Osteoblast (primary cell): ENCODE results near the gene AKAP6. TPM values are rescaled to one million over a fixed set of nuclear protein-coding genes. Genes with fewer than 3 reads are reported as not detected.

Experiments used
- DNase-seq: peaks from one replicate; pipeline ENCODE4 v3.0.0; 2011; ENCODE audit warnings: low spot score, mixed read lengths; ENCODE audit not compliant: insufficient read length; ENCODE audit errors: missing footprints
- H2AFZ ChIP-seq: 2 replicates; pipeline ENCODE4 v1.6.0; 2011; ENCODE audit warnings: mild to moderate bottlenecking, low read length
- H3K27ac ChIP-seq: 2 replicates; pipeline ENCODE4 v1.5.1; 2011; ENCODE audit warnings: mild to moderate bottlenecking, low read depth, low read length, moderate library complexity
- H3K27me3 ChIP-seq: 2 replicates; pipeline ENCODE4 v1.6.0; 2012; ENCODE audit warnings: mild to moderate bottlenecking, control low read depth, inconsistent platforms, low read length, moderate library complexity; ENCODE audit not compliant: insufficient read depth
- H3K36me3 ChIP-seq: 2 replicates; pipeline ENCODE4 v1.5.1; 2011; ENCODE audit warnings: mild to moderate bottlenecking, low read length, control low read depth, moderate library complexity; ENCODE audit not compliant: insufficient read depth
- H3K4me1 ChIP-seq: 2 replicates; pipeline ENCODE4 v1.5.1; 2011; ENCODE audit warnings: mild to moderate bottlenecking, low read length, control low read depth, moderate library complexity; ENCODE audit not compliant: insufficient read depth
- H3K4me2 ChIP-seq: 2 replicates; pipeline ENCODE4 v1.6.0; 2011; ENCODE audit warnings: mild to moderate bottlenecking, low read length; ENCODE audit not compliant: insufficient read depth
- H3K4me3 ChIP-seq: fragments of 200-600 bp; sonication (generic); 3 replicates; pipeline ENCODE4 v1.5.1; 2012; ENCODE audit warnings: mild to moderate bottlenecking, low read length, inconsistent platforms; ENCODE audit not compliant: insufficient read depth
- H3K79me2 ChIP-seq: 2 replicates; pipeline ENCODE4 v1.6.0; 2012; ENCODE audit warnings: mild to moderate bottlenecking, low read length, control low read depth, inconsistent platforms; ENCODE audit not compliant: insufficient read depth
- H3K9me3 ChIP-seq: 2 replicates; pipeline ENCODE4 v1.5.1; 2011; ENCODE audit warnings: low read depth, low read length, control low read depth
- H4K20me1 ChIP-seq: 2 replicates; pipeline ENCODE4 v1.6.0; 2012; ENCODE audit warnings: mild to moderate bottlenecking, low read length, control low read depth; ENCODE audit not compliant: insufficient read depth
- CTCF ChIP-seq: IDR thresholded peaks from 2 replicates; pipeline ENCODE4 v1.5.1; 2011; ENCODE audit warnings: mild to moderate bottlenecking, low read depth, low read length, moderate library complexity; ENCODE audit errors: extremely low read depth
- total RNA-seq: library from RNA; depleted of rRNA; stranded (reverse); fragments of >200 nt; gene quantifications from 2 replicates; pipeline ENCODE4 v1.2.3, GENCODE V29; 2012

The AKAP6 gene
- total RNA-seq, 1 donor = 2.2 TPM

- Histone ChIP-seq H2AFZ (no peak overlapping the region), H3K27ac (no peak overlapping the region), H3K4me3 (no peak overlapping the region), H3K9me3 (no peaks in the 10 kb centered on the region), H3K36me3 (no peaks in the 10 kb centered on the region), H4K20me1 (no peaks in the 10 kb centered on the region), H3K27me3 (no peaks in the 10 kb centered on the region), H3K4me1 (peaks cover 12% of the 10 kb centered on the region), H3K4me2 (no peak overlapping the region), H3K79me2 (no peaks in the 10 kb centered on the region)
- no peak for DNase-seq
- TF ChIP-seq CTCF = peak; percentile 86
Observed at GRCh38 chr14:32588448-32589320, 259.6 kb downstream of the AKAP6 start.

- Histone ChIP-seq H3K4me3 (no peak overlapping the region), H3K36me3 (no peaks in the 10 kb centered on the region), H4K20me1 (no peaks in the 10 kb centered on the region), H3K4me1 (peaks cover 27% of the 10 kb centered on the region), H3K27ac (no peak overlapping the region), H3K79me2 (no peaks in the 10 kb centered on the region), H3K27me3 (no peaks in the 10 kb centered on the region), H2AFZ (no peak overlapping the region), H3K4me2 (no peak overlapping the region), H3K9me3 (no peaks in the 10 kb centered on the region)
- TF ChIP-seq CTCF = no peak
- no peak for DNase-seq
Observed at GRCh38 chr14:32590157-32590556, 261.1 kb downstream of the AKAP6 start.

- Histone ChIP-seq H2AFZ (peak overlapping the region; percentile 4), H3K27ac (peak overlapping the region; percentile 92), H3K4me3 (no peak overlapping the region), H4K20me1 (no peaks in the 10 kb centered on the region), H3K79me2 (no peaks in the 10 kb centered on the region), H3K4me1 (peaks cover 41% of the 10 kb centered on the region), H3K36me3 (no peaks in the 10 kb centered on the region), H3K9me3 (no peaks in the 10 kb centered on the region), H3K27me3 (no peaks in the 10 kb centered on the region), H3K4me2 (peak overlapping the region; percentile 46)
- no peak for TF ChIP-seq CTCF
- DNase-seq = peak; percentile 81
Observed at GRCh38 chr14:32593290-32593942, 264.3 kb downstream of the AKAP6 start.

- H3K79me2 ChIP-seq = no peaks in the 10 kb centered on the region
- no peak overlapping the region for H3K4me3 ChIP-seq
- H4K20me1 ChIP-seq = no peaks in the 10 kb centered on the region
- no peak for TF ChIP-seq CTCF
- peak overlapping the region; percentile 92 for H3K27ac ChIP-seq
- H3K4me2 ChIP-seq = peak overlapping the region; percentile 62
- H3K9me3 ChIP-seq = no peaks in the 10 kb centered on the region
- no peaks in the 10 kb centered on the region for H3K27me3 ChIP-seq
- H3K4me1 ChIP-seq = peaks cover 41% of the 10 kb centered on the region
- H3K36me3 ChIP-seq = no peaks in the 10 kb centered on the region
- H2AFZ ChIP-seq = peak overlapping the region; percentile 35
- peak; percentile 61 for DNase-seq
Observed at GRCh38 chr14:32594766-32595165, 265.7 kb downstream of the AKAP6 start.
